HUES6 (cell line): ENCODE data around the gene DOCK1.

ENCODE experiments used
- H3K27ac ChIP-seq: 2 replicates; pipeline ENCODE4 v1.7.0; 2013; ENCODE audit warnings: low read depth, mild to moderate bottlenecking, low read length, inconsistent platforms
- H3K27me3 ChIP-seq: 2 replicates; pipeline ENCODE4 v1.6.1; 2013; ENCODE audit warnings: low read length; ENCODE audit not compliant: control insufficient read depth, insufficient read depth
- H3K36me3 ChIP-seq: 2 replicates; pipeline ENCODE4 v1.6.1; 2013; ENCODE audit warnings: low read length; ENCODE audit not compliant: control insufficient read depth, insufficient read depth
- H3K4me1 ChIP-seq: 2 replicates; pipeline ENCODE4 v1.6.1; 2013; ENCODE audit warnings: low read length; ENCODE audit not compliant: control insufficient read depth, insufficient read depth
- H3K4me3 ChIP-seq: 2 replicates; pipeline ENCODE4 v1.5.1; 2013; ENCODE audit warnings: low read depth, low read length
- H3K9ac ChIP-seq: one replicate; pipeline ENCODE4 v1.6.1; 2013; ENCODE audit warnings: mild to moderate bottlenecking, low read length
- H3K9me3 ChIP-seq: 2 replicates; pipeline ENCODE4 v1.6.1; 2013; ENCODE audit warnings: low read depth, low read length; ENCODE audit not compliant: control insufficient read depth, insufficient read depth

Gene DOCK1

GRCh38 chr10:127410030-127410429, 504.8 kb downstream of the DOCK1 start:
- H3K27me3 ChIP-seq: no peaks in the 10 kb centered on the region
- H3K4me1 ChIP-seq: no peaks in the 10 kb centered on the region
- H3K9me3 ChIP-seq: no peaks in the 10 kb centered on the region
- H3K9ac ChIP-seq: no peak overlapping the region
- peaks cover 8% of the 10 kb centered on the region for H3K36me3 ChIP-seq
- no peak overlapping the region for H3K27ac ChIP-seq
- H3K4me3 ChIP-seq: no peak overlapping the region

GRCh38 chr10:127411062-127411461, 505.8 kb downstream of the DOCK1 start:
- H3K27me3 ChIP-seq: no peaks in the 10 kb centered on the region
- no peaks in the 10 kb centered on the region for H3K9me3 ChIP-seq
- H3K36me3 ChIP-seq: peaks cover 6% of the 10 kb centered on the region
- no peak overlapping the region for H3K9ac ChIP-seq
- no peak overlapping the region for H3K4me3 ChIP-seq
- no peak overlapping the region for H3K27ac ChIP-seq
- no peaks in the 10 kb centered on the region for H3K4me1 ChIP-seq

- H3K4me3 ChIP-seq: no peak overlapping the region
- H3K9me3 ChIP-seq: no peaks in the 10 kb centered on the region
- no peak overlapping the region for H3K27ac ChIP-seq
- no peak overlapping the region for H3K9ac ChIP-seq
- peaks cover 6% of the 10 kb centered on the region for H3K36me3 ChIP-seq
- no peaks in the 10 kb centered on the region for H3K4me1 ChIP-seq
- H3K27me3 ChIP-seq: no peaks in the 10 kb centered on the region
Observed at GRCh38 chr10:127413326-127413725, 508.1 kb downstream of the DOCK1 start.

- Histone ChIP-seq H3K4me3 (no peak overlapping the region), H3K4me1 (no peaks in the 10 kb centered on the region), H3K36me3 (peaks cover 11% of the 10 kb centered on the region), H3K9me3 (no peaks in the 10 kb centered on the region), H3K27me3 (no peaks in the 10 kb centered on the region), H3K27ac (no peak overlapping the region), H3K9ac (no peak overlapping the region)
Observed at GRCh38 chr10:127414024-127414423, 508.8 kb downstream of the DOCK1 start.

- H3K9me3 ChIP-seq: no peaks in the 10 kb centered on the region
- H3K4me3 ChIP-seq: no peak overlapping the region
- H3K9ac ChIP-seq: no peak overlapping the region
- H3K4me1 ChIP-seq: no peaks in the 10 kb centered on the region
- peaks cover 22% of the 10 kb centered on the region for H3K36me3 ChIP-seq
- no peaks in the 10 kb centered on the region for H3K27me3 ChIP-seq
- H3K27ac ChIP-seq: no peak overlapping the region
Observed at GRCh38 chr10:127415116-127415515, 509.9 kb downstream of the DOCK1 start.

GRCh38 chr10:127415901-127416581, 510.8 kb downstream of the DOCK1 start:
- Histone ChIP-seq H3K9ac (no peak overlapping the region), H3K27ac (no peak overlapping the region), H3K27me3 (no peaks in the 10 kb centered on the region), H3K36me3 (peaks cover 23% of the 10 kb centered on the region), H3K4me3 (no peak overlapping the region), H3K4me1 (no peaks in the 10 kb centered on the region), H3K9me3 (no peaks in the 10 kb centered on the region)

GRCh38 chr10:127417031-127417430, 511.8 kb downstream of the DOCK1 start:
- Histone ChIP-seq H3K4me3 (no peak overlapping the region), H3K27ac (no peak overlapping the region)

GRCh38 chr10:127417686-127418401, 512.6 kb downstream of the DOCK1 start:
- no peaks in the 10 kb centered on the region for H3K9me3 ChIP-seq
- peaks cover 25% of the 10 kb centered on the region for H3K36me3 ChIP-seq
- no peak overlapping the region for H3K4me3 ChIP-seq
- H3K9ac ChIP-seq: no peak overlapping the region
- no peaks in the 10 kb centered on the region for H3K27me3 ChIP-seq
- H3K27ac ChIP-seq: no peak overlapping the region
- H3K4me1 ChIP-seq: no peaks in the 10 kb centered on the region

More at GRCh38 chr10:127417031-127417430, 511.8 kb downstream of the DOCK1 start:
- H3K4me1 ChIP-seq: no peaks in the 10 kb centered on the region
- no peak overlapping the region for H3K9ac ChIP-seq
- no peaks in the 10 kb centered on the region for H3K9me3 ChIP-seq
- H3K27me3 ChIP-seq: no peaks in the 10 kb centered on the region
- H3K36me3 ChIP-seq: peaks cover 25% of the 10 kb centered on the region

- Histone ChIP-seq H3K27ac (no peak overlapping the region), H3K9ac (no peak overlapping the region), H3K4me1 (peaks cover 4% of the 10 kb centered on the region; the same call in 1 of the 2 replicates), H3K36me3 (peaks cover 25% of the 10 kb centered on the region), H3K4me3 (no peak overlapping the region), H3K27me3 (no peaks in the 10 kb centered on the region), H3K9me3 (no peaks in the 10 kb centered on the region)
Observed at GRCh38 chr10:127418536-127419168, 513.4 kb downstream of the DOCK1 start.

- Histone ChIP-seq H3K9me3 (no peaks in the 10 kb centered on the region), H3K36me3 (peaks cover 28% of the 10 kb centered on the region), H3K4me1 (peaks cover 4% of the 10 kb centered on the region; the same call in 1 of the 2 replicates), H3K9ac (no peak overlapping the region), H3K27ac (no peak overlapping the region), H3K4me3 (no peak overlapping the region), H3K27me3 (no peaks in the 10 kb centered on the region)
Observed at GRCh38 chr10:127420138-127420684, 515.0 kb downstream of the DOCK1 start.
